HepG2 (cell line): ENCODE results near the gene OR6B3. TPM values are rescaled to one million over a fixed set of nuclear protein-coding genes. Genes with fewer than 3 reads are reported as not detected.

ENCODE experiments used
- ATAC-seq: fragments of 200-7000 bp; cut with Tn5 transposase; 3 replicates; pipeline ENCODE4 v1.9.1; 2020; ENCODE audit warnings: mild to moderate bottlenecking, moderate library complexity
- BruUV-seq: library from RNA; stranded (reverse); fragments of 400-500 nt; replicated peaks from 2 replicates; lab custom pipeline; 2021; lab: Mats Ljungman, UMichigan
- CTCF ChIA-PET: fragments of 300-600 bp; formaldehyde crosslinking; extraction: SDS; loops from one replicate; lab custom pipeline; 2021; ENCODE audit warnings: low total read pairs, inconsistent platforms, low intra/inter-chr PET ratio; lab: Yijun Ruan, JAX
- POLR2A ChIA-PET: fragments of 350-600 bp; sonication (Branson Sonifier 250); formaldehyde crosslinking; loops from one replicate; lab custom pipeline; 2020; ENCODE audit warnings: antibody characterized with exemption, inconsistent platforms; lab: Yijun Ruan, JAX
- DNase-seq: peaks from one replicate; pipeline ENCODE4 v3.0.0-alpha.2; 2015; ENCODE audit warnings: low spot score
- FAIRE-seq: peaks from 3 replicates; lab custom pipeline; 2011; peaks lifted over from hg19 to GRCh38; lab: Jason Lieb, UNC
- H2AFZ ChIP-seq: one replicate; pipeline ENCODE4 v1.6.1; 2011; ENCODE audit warnings: low read length, inconsistent platforms
- H3K27ac ChIP-seq: fragments of 300-600 bp; 3 replicates; pipeline ENCODE4 v1.8.0; 2011; ENCODE audit warnings: mixed run types, mild to moderate bottlenecking, mixed read lengths, low read length, inconsistent platforms; ENCODE audit not compliant: insufficient read depth; ENCODE audit errors: extremely low read length
- H3K27me3 ChIP-seq, 2 experiments: fragments of 200-600 bp in 1 of 2; 2 replicates in 1 of 2; 3 replicates in 1 of 2; pipeline versions ENCODE4 v1.6.0 to v1.8.0; 2011; ENCODE audit warnings: low read length in 2 of 2, mild to moderate bottlenecking in 2 of 2, moderate library complexity in 2 of 2, inconsistent platforms in 1 of 2; ENCODE audit not compliant: insufficient read depth in 2 of 2, control insufficient read depth in 1 of 2
- H3K36me3 ChIP-seq, 2 experiments: fragments of 200-600 bp in 1 of 2; replicated peaks in 1 of 2; 2 replicates in 1 of 2; 3 replicates in 1 of 2; pipeline versions ENCODE4 v1.5.1 to v1.8.0; 2011; ENCODE audit warnings: low read length in 2 of 2, inconsistent platforms in 1 of 2; ENCODE audit not compliant: insufficient read depth in 2 of 2, control insufficient read depth in 1 of 2
- H3K4me1 ChIP-seq: 2 replicates; pipeline ENCODE4 v1.5.1; 2012; ENCODE audit warnings: low read length, inconsistent platforms; ENCODE audit not compliant: insufficient read depth
- H3K4me2 ChIP-seq: 2 replicates; pipeline ENCODE4 v1.6.0; 2011; ENCODE audit warnings: low read depth, low read length, inconsistent platforms
- H3K4me3 ChIP-seq, 3 experiments: fragments of 200-600 bp in 1 of 3; sonication (generic), shearing (Covaris generic) in 1 of 3; replicated peaks in 1 of 3; 2 replicates each; pipeline ENCODE4 v1.5.1; 2011 to 2016; ENCODE audit warnings: low read length in 3 of 3, inconsistent platforms in 2 of 3, low read depth in 2 of 3, mild to moderate bottlenecking in 2 of 3, control low read depth in 1 of 3, mixed read lengths in 1 of 3; ENCODE audit not compliant: insufficient read depth in 1 of 3
- H3K79me2 ChIP-seq: one replicate; pipeline ENCODE4 v1.6.1; 2011; ENCODE audit warnings: low read length, inconsistent platforms; ENCODE audit not compliant: insufficient read depth
- H3K9ac ChIP-seq: 2 replicates; pipeline ENCODE4 v1.6.0; 2011; ENCODE audit warnings: mild to moderate bottlenecking, low read depth, low read length, inconsistent platforms; ENCODE audit not compliant: insufficient read depth
- H3K9me3 ChIP-seq: 2 replicates; pipeline ENCODE4 v1.5.1; 2012; ENCODE audit warnings: mild to moderate bottlenecking, low read length
- H4K20me1 ChIP-seq: 2 replicates; pipeline ENCODE4 v1.6.0; 2011; ENCODE audit warnings: inconsistent platforms, mild to moderate bottlenecking, low read length, moderate library complexity; ENCODE audit not compliant: insufficient read depth
- BHLHE40 ChIP-seq: IDR thresholded peaks from 2 replicates; pipeline ENCODE4 v1.6.1; 2011; ENCODE audit warnings: low read length, improper control_type of control experiment
- CHCHD3 ChIP-seq: sonication (generic); formaldehyde crosslinking; IDR thresholded peaks from 2 replicates; pipeline ENCODE4 v1.8.0; 2022; ENCODE audit warnings: mild to moderate bottlenecking, missing genetic modification reagents, moderate library complexity
- FOXO1 ChIP-seq: sonication (generic); formaldehyde crosslinking; IDR thresholded peaks from 2 replicates; pipeline ENCODE4 v1.4.0; 2020; ENCODE audit warnings: missing genetic modification reagents
- HOXA3 ChIP-seq: sonication (generic); formaldehyde crosslinking; IDR thresholded peaks from 2 replicates; pipeline ENCODE4 v1.5.0; 2020; ENCODE audit warnings: missing genetic modification reagents
- JUN ChIP-seq: sonication (generic); formaldehyde crosslinking; IDR thresholded peaks from 2 replicates; pipeline ENCODE4 v1.4.0; 2020; ENCODE audit warnings: mild to moderate bottlenecking, missing genetic modification reagents
- KLF13 ChIP-seq: sonication (generic); formaldehyde crosslinking; IDR thresholded peaks from 2 replicates; pipeline ENCODE4 v1.4.0; 2020; ENCODE audit warnings: mild to moderate bottlenecking, missing genetic modification reagents
- PPARG ChIP-seq: conservative IDR thresholded peaks from 2 replicates; pipeline ENCODE4 v1.6.1; 2016; ENCODE audit warnings: missing biosample characterization, missing genetic modification reagents
- PRMT3 ChIP-seq: sonication (generic); formaldehyde crosslinking; IDR thresholded peaks from 2 replicates; pipeline ENCODE4 v1.8.1; 2022; ENCODE audit warnings: low read depth, mild to moderate bottlenecking, moderate library complexity, missing genetic modification reagents, borderline replicate concordance
- RXRB ChIP-seq: IDR thresholded peaks from 2 replicates; pipeline ENCODE4 v1.6.1; 2016; ENCODE audit warnings: borderline replicate concordance, missing genetic modification reagents, missing compliant biosample characterization
- SP5 ChIP-seq: IDR thresholded peaks from 2 replicates; pipeline ENCODE4 v1.6.1; 2016; ENCODE audit warnings: low read depth, borderline replicate concordance
- ZFP36L2 ChIP-seq: sonication (generic); formaldehyde crosslinking; IDR thresholded peaks from 2 replicates; pipeline ENCODE4 v1.4.0; 2020; ENCODE audit warnings: missing genetic modification reagents
- ZIK1 ChIP-seq: sonication (generic); formaldehyde crosslinking; IDR thresholded peaks from 2 replicates; pipeline ENCODE4 v1.5.0; 2020; ENCODE audit warnings: mild to moderate bottlenecking, low read depth, missing genetic modification reagents, borderline replicate concordance
- ZNF432 ChIP-seq: sonication (generic); formaldehyde crosslinking; IDR thresholded peaks from 2 replicates; pipeline ENCODE4 v1.5.0; 2020; ENCODE audit warnings: missing genetic modification reagents, mild to moderate bottlenecking, borderline replicate concordance
- ZNF761 ChIP-seq: sonication (generic); formaldehyde crosslinking; conservative IDR thresholded peaks from 2 replicates; pipeline ENCODE4 v1.4.0; 2020; ENCODE audit warnings: mild to moderate bottlenecking, missing genetic modification reagents
- ZSCAN9 ChIP-seq: IDR thresholded peaks from 2 replicates; pipeline ENCODE4 v1.6.1; 2016; ENCODE audit warnings: borderline replicate concordance
- in situ Hi-C: cut with HindIII; loops from 2 replicates; pipeline ENCODE4 v1.10.0; 2017; ENCODE audit warnings: low pct_unique_long_range_greater_than_20kb; ENCODE audit not compliant: extremely low pct_ligation_motif_present
- intact Hi-C: fragments of 100-400 bp; cut with micrococcal nuclease; formaldehyde crosslinking; loops from one replicate; pipeline ENCODE4 v1.10.0; 2022; ENCODE audit not compliant: unreplicated experiment
- polyA plus RNA-seq, 8 experiments: library from polyadenylated mRNA; depleted of rRNA in 3 of 8; stranded (reverse) in 7 of 8; unstranded in 1 of 8; fragments of >200 nt; fragmentation: Illumina TruSeq in 4 of 8; extraction: Trizol in 4 of 8; gene quantifications; 2 replicates each; pipeline versions ENCODE4 v1.2.1 to v1.2.3, GENCODE V29; 2011 to 2016; ENCODE audit warnings: low read depth in 4 of 8, missing spikeins in 1 of 8, mixed read lengths in 1 of 8; ENCODE audit not compliant: insufficient read depth in 1 of 8
- total RNA-seq, 5 experiments: library from RNA; depleted of rRNA; stranded (reverse); fragments of >200 nt; fragmentation: Illumina TruSeq; extraction: Trizol; gene quantifications; 2 replicates each; pipeline ENCODE4 v1.2.3, GENCODE V29; 2016; ENCODE audit warnings: low read depth in 1 of 5
- TF ChIP-seq, protein P1 (sequence below): sonication (generic); formaldehyde crosslinking; IDR thresholded peaks from 2 replicates; pipeline ENCODE4 v1.4.0; 2020; ENCODE audit warnings: missing genetic modification reagents, borderline replicate concordance
- TF ChIP-seq, protein P2 (sequence below): sonication (generic); formaldehyde crosslinking; IDR thresholded peaks from 2 replicates; pipeline ENCODE4 v1.4.0; 2020; ENCODE audit warnings: mild to moderate bottlenecking, missing genetic modification reagents
- TF ChIP-seq, protein P3 (sequence below): sonication (generic); formaldehyde crosslinking; IDR thresholded peaks from 2 replicates; pipeline ENCODE4 v1.5.0; 2020; ENCODE audit warnings: missing genetic modification reagents
- TF ChIP-seq, protein P4 (sequence below): sonication (generic); formaldehyde crosslinking; IDR thresholded peaks from 2 replicates; pipeline ENCODE4 v1.8.0; 2022; ENCODE audit warnings: missing genetic modification reagents, mild to moderate bottlenecking, inconsistent platforms, borderline replicate concordance

OR6B3 gene
- total and polyA plus RNA-seq, 2 of the 13 experiments (the other 11 are each of a cell fraction or from before 2014, with no cell fraction given): not detected

DNA sequence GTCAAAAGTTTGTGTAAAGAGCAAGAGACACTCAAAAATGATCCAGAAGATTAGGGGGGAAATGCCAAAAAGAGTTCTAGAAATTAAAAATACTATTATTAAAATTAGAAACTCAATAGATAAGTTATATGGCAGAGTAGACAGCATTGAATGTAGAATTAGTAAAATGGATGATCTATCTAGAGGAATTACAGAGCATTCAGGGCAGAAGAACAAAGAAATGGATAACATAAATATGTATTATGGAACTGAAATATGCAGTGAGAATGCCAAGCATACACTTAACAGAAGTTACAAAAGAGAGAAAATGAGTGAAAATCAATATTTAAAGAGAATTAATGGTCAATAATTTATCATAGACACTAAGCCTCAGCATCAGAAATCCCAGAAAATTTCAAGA, 33.2 kb upstream of the OR6B3 start:
- no peak for TF ChIP-seq PRMT3 (CRISPR knock-in tag)
- TF ChIP-seq, protein P1, sequence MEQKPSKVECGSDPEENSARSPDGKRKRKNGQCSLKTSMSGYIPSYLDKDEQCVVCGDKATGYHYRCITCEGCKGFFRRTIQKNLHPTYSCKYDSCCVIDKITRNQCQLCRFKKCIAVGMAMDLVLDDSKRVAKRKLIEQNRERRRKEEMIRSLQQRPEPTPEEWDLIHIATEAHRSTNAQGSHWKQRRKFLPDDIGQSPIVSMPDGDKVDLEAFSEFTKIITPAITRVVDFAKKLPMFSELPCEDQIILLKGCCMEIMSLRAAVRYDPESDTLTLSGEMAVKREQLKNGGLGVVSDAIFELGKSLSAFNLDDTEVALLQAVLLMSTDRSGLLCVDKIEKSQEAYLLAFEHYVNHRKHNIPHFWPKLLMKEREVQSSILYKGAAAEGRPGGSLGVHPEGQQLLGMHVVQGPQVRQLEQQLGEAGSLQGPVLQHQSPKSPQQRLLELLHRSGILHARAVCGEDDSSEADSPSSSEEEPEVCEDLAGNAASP (CRISPR knock-in tag): no peak
- TF ChIP-seq, protein P2, sequence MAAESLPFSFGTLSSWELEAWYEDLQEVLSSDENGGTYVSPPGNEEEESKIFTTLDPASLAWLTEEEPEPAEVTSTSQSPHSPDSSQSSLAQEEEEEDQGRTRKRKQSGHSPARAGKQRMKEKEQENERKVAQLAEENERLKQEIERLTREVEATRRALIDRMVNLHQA (CRISPR knock-in tag): no peak
- no peak for TF ChIP-seq ZNF761
- no peak for TF ChIP-seq PPARG (CRISPR knock-in tag)
- no peak for TF ChIP-seq JUN (CRISPR knock-in tag)
- TF ChIP-seq ZIK1 (CRISPR knock-in tag): no peak
- no peak for TF ChIP-seq ZFP36L2 (CRISPR knock-in tag)
- no peak for TF ChIP-seq SP5 (CRISPR knock-in tag)
- no peak for TF ChIP-seq HOXA3
- TF ChIP-seq, protein P3, sequence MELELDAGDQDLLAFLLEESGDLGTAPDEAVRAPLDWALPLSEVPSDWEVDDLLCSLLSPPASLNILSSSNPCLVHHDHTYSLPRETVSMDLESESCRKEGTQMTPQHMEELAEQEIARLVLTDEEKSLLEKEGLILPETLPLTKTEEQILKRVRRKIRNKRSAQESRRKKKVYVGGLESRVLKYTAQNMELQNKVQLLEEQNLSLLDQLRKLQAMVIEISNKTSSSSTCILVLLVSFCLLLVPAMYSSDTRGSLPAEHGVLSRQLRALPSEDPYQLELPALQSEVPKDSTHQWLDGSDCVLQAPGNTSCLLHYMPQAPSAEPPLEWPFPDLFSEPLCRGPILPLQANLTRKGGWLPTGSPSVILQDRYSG (CRISPR knock-in tag): no peak
- TF ChIP-seq BHLHE40: no peak
- TF ChIP-seq ZNF432 (CRISPR knock-in tag): no peak
- TF ChIP-seq FOXO1 (CRISPR knock-in tag): no peak
- TF ChIP-seq ZSCAN9: no peak
- TF ChIP-seq, protein P4, sequence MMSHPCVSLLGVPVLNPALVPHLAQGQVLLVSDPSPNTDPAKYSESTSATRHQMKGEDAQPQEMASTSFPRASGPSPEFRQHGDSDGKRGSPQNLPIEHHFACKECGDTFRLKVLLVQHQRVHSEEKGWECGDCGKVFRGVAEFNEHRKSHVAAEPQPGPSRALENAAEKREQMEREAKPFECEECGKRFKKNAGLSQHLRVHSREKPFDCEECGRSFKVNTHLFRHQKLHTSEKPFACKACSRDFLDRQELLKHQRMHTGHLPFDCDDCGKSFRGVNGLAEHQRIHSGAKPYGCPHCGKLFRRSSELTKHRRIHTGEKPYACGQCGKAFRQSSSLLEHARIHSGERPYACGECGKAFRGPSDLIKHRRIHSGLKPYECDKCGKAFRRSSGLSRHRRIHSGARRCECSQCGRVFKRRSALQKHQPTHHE (CRISPR knock-in tag): no peak
- TF ChIP-seq KLF13 (CRISPR knock-in tag): no peak
- TF ChIP-seq CHCHD3 (CRISPR knock-in tag): no peak
- TF ChIP-seq RXRB (CRISPR knock-in tag): no peak

More for the DNA sequence above, 33.2 kb upstream of the OR6B3 start:
- ChIA-PET CTCF (no interaction called here), POLR2A (no interaction called here)
- DNase-seq: no peak
- Histone ChIP-seq H3K4me3 (no peak overlapping the region), H3K79me2 (no peaks in the 10 kb centered on the region), H3K9me3 (peaks cover 19% of the 10 kb centered on the region; the same call in 1 of the 2 replicates), H3K27me3 (peaks cover 0 to 7% of the 10 kb centered on the region in 2 experiments; a peak in 1 of 5 replicates), H4K20me1 (no peaks in the 10 kb centered on the region), H2AFZ (no peak overlapping the region), H3K4me2 (no peak overlapping the region), H3K9ac (no peak overlapping the region), H3K4me1 (no peaks in the 10 kb centered on the region), H3K27ac (no peak overlapping the region), H3K36me3 (no peaks in the 10 kb centered on the region)
- FAIRE-seq: no peak
- ATAC-seq: no peak
- BruUV-seq: no TSS peak
- in situ Hi-C loops: no loop called here
- intact Hi-C loops: no loop called here
